ENCODE data around the gene KRTAP10-1. TPM values are rescaled to one million over a fixed set of nuclear protein-coding genes. Genes with fewer than 3 reads are reported as not detected.

KRTAP10-1 gene
- total and polyA plus RNA-seq, 2 of the 13 experiments (the other 11 are each of a cell fraction or from before 2014, with no cell fraction given): not detected

GRCh38 chr21:44589094-44589493 lies 49.1 kb upstream of the KRTAP10-1 start:
- no peak for ATAC-seq
- FAIRE-seq: no peak
- no peak overlapping the region for H3K4me3 ChIP-seq (replicated peaks in 1 of 3; ENCODE audit: insufficient read depth in 1 of 3, low read depth in 2 of 3, low read length in 3 of 3)
- TF ChIP-seq NKX3-1 (CRISPR knock-in tag; IDR thresholded peaks at IDR 0.05) (no peak), MYC (CRISPR knock-in tag; IDR thresholded peaks at IDR 0.05; ENCODE audit: borderline replicate concordance) (no peak), HNF4A (CRISPR knock-in tag; IDR thresholded peaks at IDR 0.05) (no peak), MATR3 (CRISPR knock-in tag; IDR thresholded peaks at IDR 0.05) (no peak), ZNF652 (CRISPR knock-in tag; IDR thresholded peaks at IDR 0.05; ENCODE audit: borderline replicate concordance, low read depth) (no peak), ZNF44 (CRISPR knock-in tag; IDR thresholded peaks at IDR 0.05) (no peak), ZNF660 (CRISPR knock-in tag; IDR thresholded peaks at IDR 0.05; ENCODE audit: borderline replicate concordance, low read depth) (no peak), HDAC6 (IDR thresholded peaks at IDR 0.05; ENCODE audit: low read depth, low read length) (no peak)
- TF ChIP-seq, protein P1, sequence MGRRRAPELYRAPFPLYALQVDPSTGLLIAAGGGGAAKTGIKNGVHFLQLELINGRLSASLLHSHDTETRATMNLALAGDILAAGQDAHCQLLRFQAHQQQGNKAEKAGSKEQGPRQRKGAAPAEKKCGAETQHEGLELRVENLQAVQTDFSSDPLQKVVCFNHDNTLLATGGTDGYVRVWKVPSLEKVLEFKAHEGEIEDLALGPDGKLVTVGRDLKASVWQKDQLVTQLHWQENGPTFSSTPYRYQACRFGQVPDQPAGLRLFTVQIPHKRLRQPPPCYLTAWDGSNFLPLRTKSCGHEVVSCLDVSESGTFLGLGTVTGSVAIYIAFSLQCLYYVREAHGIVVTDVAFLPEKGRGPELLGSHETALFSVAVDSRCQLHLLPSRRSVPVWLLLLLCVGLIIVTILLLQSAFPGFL (CRISPR knock-in tag; IDR thresholded peaks at IDR 0.05): no peak
- H3K36me3 ChIP-seq (replicated peaks in 1 of 2; ENCODE audit: control insufficient read depth in 1 of 2, insufficient read depth in 2 of 2, low read length in 2 of 2): no peaks in the 10 kb centered on the region
- H3K4me2 ChIP-seq (ENCODE audit: low read depth, low read length): no peak overlapping the region
- no peak for DNase-seq (ENCODE audit: low spot score)
- peaks cover 0 to 9% of the 10 kb centered on the region in 2 experiments; a peak in 1 of 5 replicates for H3K27me3 ChIP-seq (ENCODE audit: control insufficient read depth in 1 of 2, insufficient read depth in 2 of 2, low read length in 2 of 2)
- CTCF ChIA-PET (ENCODE audit: low intra/inter-chr PET ratio, low total read pairs): no interaction called here
- H3K9ac ChIP-seq (ENCODE audit: insufficient read depth, low read depth, low read length): no peak overlapping the region
- intact Hi-C loops (cut with micrococcal nuclease; ENCODE audit: unreplicated experiment) (no loop called here), in situ Hi-C loops (cut with HindIII; ENCODE audit: extremely low pct_ligation_motif_present, low pct_unique_long_range_greater_than_20kb) (no loop called here)
- POLR2A ChIA-PET: no interaction called here
- no peak overlapping the region for H3K27ac ChIP-seq (ENCODE audit: extremely low read length, insufficient read depth, low read length)
- no peaks in the 10 kb centered on the region for H4K20me1 ChIP-seq (ENCODE audit: insufficient read depth, low read length)
- 86% methylated on average over 2 of the region's 2 CpGs for WGBS (ENCODE audit: low lambda C conversion rate)
- no TSS peak for BruUV-seq (replicated peaks)
- H2AFZ ChIP-seq (ENCODE audit: low read length): no peak overlapping the region
- H3K9me3 ChIP-seq (ENCODE audit: low read length): no peaks in the 10 kb centered on the region
- H3K4me1 ChIP-seq (ENCODE audit: insufficient read depth, low read length): peaks cover 35% of the 10 kb centered on the region
- H3K79me2 ChIP-seq (ENCODE audit: insufficient read depth, low read length): no peaks in the 10 kb centered on the region

GRCh38 chr21:44585892-44586291 lies 45.9 kb upstream of the KRTAP10-1 start:
- H4K20me1 ChIP-seq (ENCODE audit: insufficient read depth, low read length): no peaks in the 10 kb centered on the region

More at GRCh38 chr21:44585892-44586291, 45.9 kb upstream of the KRTAP10-1 start:
- ChIA-PET CTCF (ENCODE audit: low intra/inter-chr PET ratio, low total read pairs) (no interaction called here), POLR2A (no interaction called here)
- Histone ChIP-seq H3K79me2 (ENCODE audit: insufficient read depth, low read length) (no peaks in the 10 kb centered on the region), H3K4me2 (ENCODE audit: low read depth, low read length) (no peak overlapping the region), H3K27ac (ENCODE audit: extremely low read length, insufficient read depth, low read length) (no peak overlapping the region), H3K27me3 (ENCODE audit: control insufficient read depth in 1 of 2, insufficient read depth in 2 of 2, low read length in 2 of 2) (peaks cover 0 to 9% of the 10 kb centered on the region in 2 experiments; a peak in 1 of 5 replicates), H2AFZ (ENCODE audit: low read length) (no peak overlapping the region), H3K9ac (ENCODE audit: insufficient read depth, low read depth, low read length) (no peak overlapping the region), H3K4me1 (ENCODE audit: insufficient read depth, low read length) (0 out of 2 replicates have a peak, but pooled peaks cover 9% of the 10 kb centered on the region), H3K36me3 (replicated peaks in 1 of 2; ENCODE audit: control insufficient read depth in 1 of 2, insufficient read depth in 2 of 2, low read length in 2 of 2) (no peaks in the 10 kb centered on the region), H3K4me3 (replicated peaks in 1 of 3; ENCODE audit: insufficient read depth in 1 of 3, low read depth in 2 of 3, low read length in 3 of 3) (no peak overlapping the region), H3K9me3 (ENCODE audit: low read length) (peaks cover 8% of the 10 kb centered on the region; the same call in 1 of the 2 replicates)
- 23% methylated on average over 3 of the region's 3 CpGs for WGBS (ENCODE audit: low lambda C conversion rate)
- FAIRE-seq: no peak
- intact Hi-C loops (cut with micrococcal nuclease; ENCODE audit: unreplicated experiment) (no loop called here), in situ Hi-C loops (cut with HindIII; ENCODE audit: extremely low pct_ligation_motif_present, low pct_unique_long_range_greater_than_20kb) (no loop called here)
- TF ChIP-seq ZNF329 (CRISPR knock-in tag; IDR thresholded peaks at IDR 0.05; ENCODE audit: low read depth) (no peak), U2AF1 (optimal IDR thresholded peaks at IDR 0.05; ENCODE audit: low read depth, low read length) (no peak), GATAD2A (CRISPR knock-in tag; IDR thresholded peaks at IDR 0.05) (no peak), NAIF1 (CRISPR knock-in tag; IDR thresholded peaks at IDR 0.05; ENCODE audit: borderline replicate concordance) (no peak), SETDB1 (CRISPR knock-in tag; IDR thresholded peaks at IDR 0.05; ENCODE audit: borderline replicate concordance) (no peak), ZNF878 (CRISPR knock-in tag; IDR thresholded peaks at IDR 0.05) (no peak), ZNF282 (IDR thresholded peaks at IDR 0.05; ENCODE audit: partially characterized antibody) (no peak), ZNF12 (CRISPR knock-in tag; IDR thresholded peaks at IDR 0.05) (no peak), MYNN (CRISPR knock-in tag; IDR thresholded peaks at IDR 0.05; ENCODE audit: low read depth) (no peak)
- no peak for DNase-seq (ENCODE audit: low spot score)
- no peak for ATAC-seq
- BruUV-seq (replicated peaks): no TSS peak

All from HepG2 (cell line).